K562 (cell line): ENCODE measurements around the gene NOMO2. TPM values are rescaled to one million over a fixed set of nuclear protein-coding genes. Genes with fewer than 3 reads are reported as not detected.
"Not testable (repeated sequence)": the region's sequence is repeated elsewhere in the genome, so short reads cannot be mapped to it uniquely, and the experiment has no call there.

Experiments
- BCOR ChIP-seq: fragments of 450-650 bp; IDR thresholded peaks from 2 replicates; pipeline ENCODE4 v1.6.1; 2016
- CBFA2T3 ChIP-seq: fragments of 450-650 bp; IDR thresholded peaks from 2 replicates; pipeline ENCODE4 v1.6.1; 2017
- CREM ChIP-seq: IDR thresholded peaks from 2 replicates; pipeline ENCODE4 v1.6.1; 2014; ENCODE audit warnings: antibody characterized with exemption, low read depth
- CXXC5 ChIP-seq: fragments of 250-450 bp; sonication (Bioruptor Pico); IDR thresholded peaks from 2 replicates; pipeline ENCODE4 v1.8.0; 2022; ENCODE audit warnings: inconsistent platforms, mild to moderate bottlenecking, moderate library complexity
- EGR1 ChIP-seq: fragments of 450-650 bp; conservative IDR thresholded peaks from 2 replicates; pipeline ENCODE4 v1.6.1; 2017; ENCODE audit warnings: mild to moderate bottlenecking
- FOXM1 ChIP-seq, 2 experiments: fragments of 450-650 bp in 1 of 2; sonication (generic) in 1 of 2; formaldehyde crosslinking in 1 of 2; IDR thresholded peaks; 2 replicates each; pipeline versions ENCODE4 v1.6.1 to v1.9.0; 2017 to 2022; ENCODE audit warnings: low read depth in 2 of 2, mild to moderate bottlenecking in 2 of 2, missing genetic modification reagents in 1 of 2, moderate library complexity in 1 of 2
- GATA2 ChIP-seq: sonication (generic); formaldehyde crosslinking; IDR thresholded peaks from 2 replicates; pipeline ENCODE4 v1.4.0; 2020; ENCODE audit warnings: mild to moderate bottlenecking, missing genetic modification reagents
- HDAC1 ChIP-seq, 2 experiments: fragments of 450-650 bp; IDR thresholded peaks; 2 replicates each; pipeline ENCODE4 v1.6.1; 2016 to 2017; ENCODE audit warnings: inconsistent platforms in 1 of 2, mild to moderate bottlenecking in 1 of 2, moderate library complexity in 1 of 2
- HDAC2 ChIP-seq: fragments of 450-650 bp; IDR thresholded peaks from 2 replicates; pipeline ENCODE4 v1.6.1; 2016; ENCODE audit warnings: mild to moderate bottlenecking
- HDAC3 ChIP-seq: fragments of 450-650 bp; IDR thresholded peaks from 2 replicates; pipeline ENCODE4 v1.6.1; 2018; ENCODE audit warnings: borderline replicate concordance, mild to moderate bottlenecking, moderate library complexity; ENCODE audit not compliant: partially characterized antibody
- KDM1A ChIP-seq, 2 experiments: fragments of 450-650 bp; IDR thresholded peaks; 2 replicates each; pipeline ENCODE4 v1.6.1; 2016; ENCODE audit warnings: mild to moderate bottlenecking in 2 of 2
- KLF16 ChIP-seq: IDR thresholded peaks from 2 replicates; pipeline ENCODE4 v1.6.1; 2016; ENCODE audit warnings: antibody characterized with exemption
- MIER1 ChIP-seq: fragments of 450-650 bp; IDR thresholded peaks from 2 replicates; pipeline ENCODE4 v1.6.1; 2016; ENCODE audit warnings: antibody characterized with exemption, mild to moderate bottlenecking, low read depth
- MNT ChIP-seq, 2 experiments: fragments of 450-650 bp; conservative IDR thresholded peaks; 2 replicates each; pipeline ENCODE4 v1.6.1; 2017; ENCODE audit warnings: mild to moderate bottlenecking in 2 of 2, moderate library complexity in 2 of 2
- MTA2 ChIP-seq: fragments of 450-650 bp; IDR thresholded peaks from 2 replicates; pipeline ENCODE4 v1.6.1; 2016; ENCODE audit warnings: low read depth
- MTA3 ChIP-seq: fragments of 450-650 bp; formaldehyde crosslinking; IDR thresholded peaks from 2 replicates; pipeline ENCODE4 v1.6.1; 2017; ENCODE audit warnings: mild to moderate bottlenecking, borderline replicate concordance
- NCOR1 ChIP-seq: fragments of 450-650 bp; IDR thresholded peaks from 2 replicates; pipeline ENCODE4 v1.6.1; 2016; ENCODE audit warnings: mild to moderate bottlenecking, moderate library complexity
- NFIC ChIP-seq: fragments of 450-650 bp; IDR thresholded peaks from 2 replicates; pipeline ENCODE4 v1.6.1; 2017; ENCODE audit warnings: mild to moderate bottlenecking, inconsistent platforms
- PHF21A ChIP-seq: fragments of 450-650 bp; IDR thresholded peaks from 2 replicates; pipeline ENCODE4 v1.6.1; 2017; ENCODE audit warnings: low read depth, borderline replicate concordance
- RAD51 ChIP-seq: fragments of 450-650 bp; IDR thresholded peaks from 2 replicates; pipeline ENCODE4 v1.7.1; 2016; ENCODE audit warnings: low read depth, mild to moderate bottlenecking, borderline replicate concordance
- SMAD4 ChIP-seq: fragments of 250-450 bp; sonication (Bioruptor Pico); conservative IDR thresholded peaks from 2 replicates; pipeline ENCODE4 v1.8.0; 2021; ENCODE audit warnings: inconsistent platforms, mild to moderate bottlenecking, moderate library complexity
- SMARCA4 ChIP-seq: fragments of 450-650 bp; IDR thresholded peaks from 2 replicates; pipeline ENCODE4 v1.6.1; 2016
- TAL1 ChIP-seq: fragments of 450-650 bp; IDR thresholded peaks from 2 replicates; pipeline ENCODE4 v1.6.1; 2016; ENCODE audit warnings: mild to moderate bottlenecking
- TBL1XR1 ChIP-seq, 2 experiments: IDR thresholded peaks; 2 replicates each; pipeline ENCODE4 v1.6.1; 2012; ENCODE audit warnings: improper control_type of control experiment in 2 of 2, low read length in 2 of 2, mild to moderate bottlenecking in 1 of 2
- TEAD4 ChIP-seq, 2 experiments: sonication (generic) in 1 of 2; formaldehyde crosslinking in 1 of 2; IDR thresholded peaks; 2 replicates each; pipeline versions ENCODE4 v1.6.1 to v1.8.0; 2012 to 2022; ENCODE audit warnings: borderline replicate concordance in 1 of 2, inconsistent platforms in 1 of 2, low read length in 1 of 2, mild to moderate bottlenecking in 1 of 2, missing genetic modification reagents in 1 of 2
- TRIM24 ChIP-seq, 2 experiments: fragments of 450-650 bp; IDR thresholded peaks; 2 replicates each; pipeline ENCODE4 v1.6.1; 2016
- ZBTB2 ChIP-seq: fragments of 450-650 bp; IDR thresholded peaks from 2 replicates; pipeline ENCODE4 v1.6.1; 2016; ENCODE audit warnings: antibody characterized with exemption
- ZNF384 ChIP-seq: IDR thresholded peaks from 2 replicates; pipeline ENCODE4 v1.6.1; 2012; ENCODE audit warnings: low read depth, low read length, improper control_type of control experiment
- polyA plus RNA-seq, 8 experiments: library from polyadenylated mRNA; depleted of rRNA in 4 of 8; stranded (reverse) in 5 of 8; unstranded in 3 of 8; fragments of >200 nt; fragmentation: Nextera tagmentation in 2 of 8; fragmentation: Illumina TruSeq in 1 of 8; extraction: Ambion mirVana in 2 of 8; extraction: Trizol in 1 of 8; gene quantifications; 2 replicates each; pipeline versions ENCODE4 v1.2.1 to v1.2.3, GENCODE V29; 2011 to 2014; ENCODE audit warnings: inconsistent platforms in 1 of 8, missing spikeins in 1 of 8
- total RNA-seq, 7 experiments: library from RNA; depleted of rRNA in 6 of 7; stranded (reverse); fragments of >200 nt in 6 of 7; fragmentation: Illumina TruSeq in 2 of 7; extraction: Trizol in 2 of 7; gene quantifications; 2 replicates each; pipeline versions ENCODE4 v1.2.1 to v1.2.3, GENCODE V29; 2011 to 2021; ENCODE audit warnings: low replicate concordance in 1 of 7

Gene NOMO2
- total and polyA plus RNA-seq, 9 of the 15 experiments (the other 6 are each of a cell fraction or from before 2014, with no cell fraction given): 25.2 to 82.2 (median 44.0) TPM

- TF ChIP-seq ZBTB2: 0 out of 2 replicates have a peak, but pooled peaks have one; percentile 45
- 0 out of 2 replicates have a peak, but pooled peaks have one; percentile 9 for TF ChIP-seq CREM
- 0 out of 2 replicates have a peak, but pooled peaks have one; percentile 40 for TF ChIP-seq PHF21A
- peak; percentile 44; the same call in 1 of the 2 replicates for TF ChIP-seq MTA2
- peak; percentile 60; the same call in 1 of the 2 replicates for TF ChIP-seq KLF16
- peak; percentile 57 for TF ChIP-seq TEAD4 (IDR thresholded peaks at IDR 0.05; ENCODE audit: low read length)
- TF ChIP-seq TEAD4 (CRISPR knock-in tag; IDR thresholded peaks at IDR 0.05; ENCODE audit: borderline replicate concordance); FOXM1 (CRISPR knock-in tag; IDR thresholded peaks at IDR 0.05; ENCODE audit: low read depth): not testable (repeated sequence)
- peak; percentile 31; the same call in 1 of the 2 replicates for TF ChIP-seq GATA2
- peak; percentile 76 for TF ChIP-seq SMARCA4
- TF ChIP-seq RAD51: peak; percentile 21; the same call in 1 of the 2 replicates
- peak; percentile 58 for TF ChIP-seq EGR1
- TF ChIP-seq MTA3: peak; percentile 58; the same call in 1 of the 2 replicates
- TF ChIP-seq MIER1: peak; percentile 66; the same call in 1 of the 2 replicates
- peak in 1 of 2 experiments; percentile 34; a peak in 1 of 4 replicates for TF ChIP-seq MNT (conservative IDR thresholded peaks at IDR 0.05)
- peak; percentile 68 for TF ChIP-seq NFIC
- TF ChIP-seq KDM1A (IDR thresholded peaks at IDR 0.05): peak; percentile 92 to 93
- TF ChIP-seq TBL1XR1 (IDR thresholded peaks at IDR 0.05; ENCODE audit: low read length in 2 of 2): peak in 1 of 2 experiments; percentile 60; a peak in 1 of 4 replicates
- peak; percentile 90 for TF ChIP-seq CBFA2T3
- peak; percentile 90 for TF ChIP-seq SMAD4 (CRISPR knock-in tag)
- TF ChIP-seq FOXM1 (IDR thresholded peaks at IDR 0.05; ENCODE audit: low read depth): peak; percentile 51; the same call in 1 of the 2 replicates
- TF ChIP-seq TRIM24 (IDR thresholded peaks at IDR 0.05): peak in 1 of 2 experiments; percentile 58; a peak in 1 of 4 replicates
- TF ChIP-seq NCOR1: peak; percentile 73
- 0 out of 2 replicates have a peak, but pooled peaks have one; percentile 59 for TF ChIP-seq ZNF384
- TF ChIP-seq HDAC1 (IDR thresholded peaks at IDR 0.05): peak in 1 of 2 experiments; percentile 80; a peak in 2 of 4 replicates
- peak; percentile 88 for TF ChIP-seq HDAC2
- TF ChIP-seq CXXC5: 0 out of 2 replicates have a peak, but pooled peaks have one; percentile 28
- TF ChIP-seq HDAC3: peak; percentile 33
- TF ChIP-seq TAL1: peak; percentile 83
- TF ChIP-seq BCOR: 0 out of 2 replicates have a peak, but pooled peaks have one; percentile 49
These were observed 26.3 kb downstream of the NOMO2 start (continued) for GRCh38 chr16:18535519-18536168.
